VCaP (cell line): Measurements from ENCODE around the gene LGALS1.

ENCODE experiments used
- H3K27ac ChIP-seq: fragments of 450-650 bp; 2 replicates; pipeline ENCODE4 v1.5.1; 2017
- CTCF ChIP-seq: fragments of 450-650 bp; conservative IDR thresholded peaks from 2 replicates; pipeline ENCODE4 v1.5.1; 2017; ENCODE audit warnings: mild to moderate bottlenecking, moderate library complexity

The LGALS1 gene

GRCh38 chr22:37674951-37675929 lies at the start of gene LGALS1:
Gene LGALS1, plus strand, starts transcription at chr22:37675636. Its CDS starts 67 bp downstream, at chr22:37675703.
- no peak within 1 kb of the TSS for H3K27ac ChIP-seq
- no peak for TF ChIP-seq CTCF

DNA sequence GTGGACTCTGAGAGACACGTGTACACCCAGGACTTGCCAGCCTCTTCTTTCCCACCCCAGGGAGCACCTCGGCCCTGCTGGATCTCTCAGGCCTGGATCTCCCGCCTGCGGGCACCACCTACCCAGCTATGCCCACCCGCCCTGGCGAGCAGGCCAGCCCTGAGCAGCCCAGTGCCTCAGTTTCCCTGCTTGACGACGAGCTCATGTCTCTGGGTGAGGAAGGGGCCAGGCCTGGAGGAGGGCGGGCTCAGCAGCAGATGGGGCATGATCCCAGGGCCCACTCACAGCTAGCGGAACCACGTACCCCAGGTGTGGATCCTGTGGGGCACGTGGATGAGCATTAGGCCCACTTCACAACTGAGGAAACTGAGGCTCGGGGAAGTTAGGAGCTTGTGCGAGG lies 49.7 kb upstream of the LGALS1 start:
- TF ChIP-seq CTCF: no peak
- no peak overlapping the region for H3K27ac ChIP-seq

DNA sequence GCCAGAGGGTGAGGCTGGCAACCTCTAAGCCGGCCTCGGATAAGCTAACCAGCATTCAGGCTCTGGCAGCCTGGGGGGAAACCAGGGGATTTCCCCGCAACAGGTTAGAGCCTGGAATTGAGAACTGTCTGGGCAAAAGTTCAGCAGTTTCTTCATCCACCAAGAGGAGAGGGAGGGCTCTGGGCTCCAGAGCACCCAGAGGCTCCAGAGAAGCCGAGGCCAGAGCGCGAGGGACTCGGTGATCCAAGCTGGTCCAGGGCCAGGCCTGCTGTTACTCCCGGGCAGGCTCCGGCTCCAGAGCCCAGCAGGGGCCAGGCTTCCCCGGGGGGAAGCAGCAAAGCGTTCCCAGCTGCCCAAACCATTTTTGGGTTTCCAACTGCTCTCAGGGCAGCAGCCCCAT lies 49.3 kb upstream of the LGALS1 start:
- H3K27ac ChIP-seq: no peak overlapping the region

GRCh38 chr22:37626556-37627075 lies 48.8 kb upstream of the LGALS1 start:
- no peak for TF ChIP-seq CTCF
- no peak overlapping the region for H3K27ac ChIP-seq

More for the DNA sequence above, 49.3 kb upstream of the LGALS1 start:
- TF ChIP-seq CTCF: no peak

DNA sequence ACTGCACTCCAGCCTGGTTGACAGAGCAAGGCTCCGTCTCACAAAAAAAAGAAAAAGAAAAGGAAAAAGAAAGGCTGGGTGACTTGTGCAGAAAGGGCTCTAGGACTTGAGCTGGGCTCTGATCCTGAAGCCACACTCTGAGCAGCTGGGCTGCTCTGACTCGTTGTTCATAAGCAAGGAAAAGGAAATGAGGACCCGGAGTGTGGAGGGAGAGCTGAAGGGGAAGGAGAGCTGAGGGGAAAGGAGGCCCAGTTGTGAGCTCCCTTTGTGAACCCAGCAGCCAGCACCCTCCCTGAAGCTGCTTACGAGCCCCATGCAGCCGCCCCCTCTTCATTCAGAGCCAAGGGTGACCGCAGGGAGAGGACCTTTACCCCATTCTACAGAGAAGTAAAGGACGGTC lies 48.3 kb upstream of the LGALS1 start:
- TF ChIP-seq CTCF: no peak
- no peak overlapping the region for H3K27ac ChIP-seq

- TF ChIP-seq CTCF: no peak
- H3K27ac ChIP-seq: no peak overlapping the region
Measured at GRCh38 chr22:37627545-37627944, 47.9 kb upstream of the LGALS1 start.

DNA sequence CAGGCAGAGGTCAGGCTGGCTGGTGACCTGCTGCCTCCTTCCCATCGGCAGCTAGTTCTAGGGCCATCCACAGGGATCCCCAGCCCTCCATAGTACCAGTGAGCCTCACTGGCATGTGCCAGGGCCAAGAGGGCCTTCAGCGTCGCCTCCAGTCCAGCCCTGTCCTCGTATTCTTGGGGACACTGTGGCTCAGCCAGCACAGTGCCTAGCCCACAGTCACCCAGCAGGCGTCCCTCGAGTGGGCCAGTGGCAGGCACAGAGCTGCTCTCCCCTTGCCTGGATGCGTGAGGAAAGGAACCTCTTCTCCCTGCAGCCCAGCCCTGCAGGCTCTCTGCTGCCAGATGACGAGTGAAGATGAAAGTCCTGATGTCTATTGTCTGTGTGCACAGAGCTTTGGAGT lies 46.6 kb upstream of the LGALS1 start:
- TF ChIP-seq CTCF: no peak
- no peak overlapping the region for H3K27ac ChIP-seq
